Regular cardiac myocyte (primary cell): ENCODE results near the gene PINLYP. TPM values are rescaled to one million over a fixed set of nuclear protein-coding genes. Genes with fewer than 3 reads are reported as not detected.

ENCODE experiments used
- total RNA-seq: library from RNA; depleted of rRNA; stranded (reverse); fragments of >200 nt; gene quantifications from 2 replicates; pipeline ENCODE4 v1.2.3, GENCODE V29; 2014

The PINLYP gene
- total RNA-seq: 2.0 and 2.5 TPM in 2 replicates

DNA sequence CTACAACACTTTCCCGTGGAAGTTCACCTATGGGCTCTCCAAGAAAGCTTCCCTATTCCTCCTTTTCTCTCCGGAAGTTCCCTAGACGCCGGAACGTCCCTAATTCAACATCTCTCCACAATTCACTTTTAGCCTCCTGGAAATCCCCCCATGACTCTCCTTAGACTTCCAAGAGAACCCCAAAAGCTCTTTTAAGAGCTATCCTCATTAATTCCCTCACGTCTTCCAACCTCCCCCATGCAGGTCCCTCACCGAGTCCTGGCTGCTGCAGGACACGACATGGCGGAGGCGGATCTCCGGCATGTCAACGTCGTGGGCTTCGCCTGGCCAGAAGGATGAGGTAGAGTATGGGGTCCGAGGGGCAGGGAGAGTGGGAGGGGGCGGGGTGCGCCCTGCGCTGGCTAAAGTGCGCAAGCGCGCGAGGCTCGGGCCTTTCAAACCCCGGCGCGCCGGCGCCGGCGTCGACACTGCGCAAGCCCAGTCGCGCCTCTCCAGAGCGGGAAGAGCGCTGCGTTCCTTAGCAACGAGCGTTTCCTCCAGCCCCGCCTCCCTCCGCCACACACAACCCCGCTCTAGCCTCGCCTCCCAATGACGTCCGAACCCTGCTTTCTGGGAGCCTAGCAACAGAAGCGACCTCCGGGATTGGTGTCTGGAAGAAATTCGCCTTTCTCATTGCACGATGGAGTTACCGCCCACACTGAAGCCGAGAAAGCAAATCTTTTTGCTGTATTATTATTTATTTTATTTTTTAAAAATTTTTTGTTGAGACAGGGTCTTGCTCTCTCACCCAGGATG, at the start of gene PINLYP, which contains the start of gene XRCC1:
PINLYP (plus strand) TSS at position 646 of the 795 bp plus-strand sequence. CDS start 1,391 bp downstream, outside the sequence.
XRCC1 (minus strand) TSS at position 372 of the 795 bp plus-strand sequence; CDS start at position 303, 69 bp downstream.

DNA sequence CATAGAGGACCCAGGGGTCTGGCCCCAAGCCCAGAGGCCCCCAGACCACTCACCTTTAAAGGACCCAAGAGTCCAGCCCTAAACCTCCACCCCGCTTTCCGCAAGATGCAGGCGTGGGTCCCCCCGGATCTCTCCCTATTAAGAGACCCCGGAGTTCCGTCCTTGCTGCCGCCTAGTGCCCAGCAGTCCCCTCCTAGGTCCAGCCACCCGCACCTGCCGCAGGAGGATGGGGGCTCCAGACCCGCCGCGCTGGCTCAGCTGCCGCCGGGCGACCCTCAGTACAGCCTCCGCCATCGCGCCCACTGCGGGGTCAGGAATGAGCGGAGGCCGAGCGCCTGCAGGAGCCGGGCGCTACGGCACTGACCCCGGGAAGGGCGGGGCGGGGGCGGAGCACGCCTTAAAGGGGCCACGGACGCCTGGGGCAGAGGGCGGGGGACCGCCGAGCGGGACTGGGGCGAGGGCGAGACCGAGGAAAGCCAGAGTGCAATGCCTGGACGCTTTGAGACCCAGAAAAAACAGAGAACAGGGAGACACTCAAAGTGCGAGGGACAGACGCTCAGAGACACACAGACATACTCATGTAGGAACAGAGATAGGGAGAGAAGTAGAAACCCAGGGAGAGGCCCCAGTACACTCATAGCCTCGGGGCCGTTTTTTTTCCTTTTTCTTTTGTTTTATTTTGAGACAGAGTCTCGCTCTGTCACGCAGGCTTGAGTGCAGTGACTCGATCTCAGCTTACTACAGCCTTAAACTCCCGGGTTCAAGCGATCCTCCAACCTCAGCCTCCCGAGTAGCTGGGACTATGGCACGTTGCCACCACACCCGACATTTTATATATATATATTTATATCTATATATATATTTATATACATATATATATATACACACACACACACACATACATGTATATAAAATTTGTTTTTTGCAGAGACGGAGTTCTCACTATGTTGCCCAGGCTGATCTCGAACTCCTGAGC, 48.4 kb upstream of the PINLYP start, which contains the start of gene ETHE1:
ETHE1 (minus strand) TSS at position 318 of the 976 bp plus-strand sequence; CDS start at position 294, 24 bp downstream.

DNA sequence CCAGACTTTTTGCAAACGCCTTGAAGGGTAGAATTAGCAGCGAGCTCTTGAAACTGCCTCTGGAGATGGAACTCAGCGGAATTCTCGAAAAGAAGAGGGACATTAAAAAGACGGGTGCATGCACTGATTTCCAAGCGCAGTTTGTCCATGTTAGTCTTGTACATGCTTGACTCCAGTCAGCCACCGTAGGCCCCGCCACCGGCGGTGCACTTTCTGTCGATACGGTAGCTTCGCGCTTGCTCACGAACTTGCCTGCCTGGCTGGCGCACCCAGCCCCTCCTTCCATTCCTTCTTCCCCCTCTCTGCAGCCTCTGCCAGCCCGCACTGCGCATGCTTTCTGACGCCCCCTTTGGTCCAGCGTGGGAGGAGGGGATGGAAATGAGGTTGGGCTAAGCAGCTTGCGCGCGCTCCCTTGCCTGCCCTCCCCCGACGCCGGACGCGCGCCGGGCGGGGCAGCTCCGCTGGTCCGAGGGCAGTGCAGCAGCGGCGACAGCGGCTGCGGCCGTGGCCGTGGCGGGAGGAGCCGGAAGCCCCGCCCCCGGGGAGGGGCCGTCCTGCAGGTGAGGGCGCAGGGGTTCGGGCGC, 42.5 kb upstream of the PINLYP start, which contains the start of gene ZNF575:
ZNF575 (plus strand) TSS at position 227 of the 584 bp plus-strand sequence. CDS start 1,235 bp downstream, outside the sequence.

DNA sequence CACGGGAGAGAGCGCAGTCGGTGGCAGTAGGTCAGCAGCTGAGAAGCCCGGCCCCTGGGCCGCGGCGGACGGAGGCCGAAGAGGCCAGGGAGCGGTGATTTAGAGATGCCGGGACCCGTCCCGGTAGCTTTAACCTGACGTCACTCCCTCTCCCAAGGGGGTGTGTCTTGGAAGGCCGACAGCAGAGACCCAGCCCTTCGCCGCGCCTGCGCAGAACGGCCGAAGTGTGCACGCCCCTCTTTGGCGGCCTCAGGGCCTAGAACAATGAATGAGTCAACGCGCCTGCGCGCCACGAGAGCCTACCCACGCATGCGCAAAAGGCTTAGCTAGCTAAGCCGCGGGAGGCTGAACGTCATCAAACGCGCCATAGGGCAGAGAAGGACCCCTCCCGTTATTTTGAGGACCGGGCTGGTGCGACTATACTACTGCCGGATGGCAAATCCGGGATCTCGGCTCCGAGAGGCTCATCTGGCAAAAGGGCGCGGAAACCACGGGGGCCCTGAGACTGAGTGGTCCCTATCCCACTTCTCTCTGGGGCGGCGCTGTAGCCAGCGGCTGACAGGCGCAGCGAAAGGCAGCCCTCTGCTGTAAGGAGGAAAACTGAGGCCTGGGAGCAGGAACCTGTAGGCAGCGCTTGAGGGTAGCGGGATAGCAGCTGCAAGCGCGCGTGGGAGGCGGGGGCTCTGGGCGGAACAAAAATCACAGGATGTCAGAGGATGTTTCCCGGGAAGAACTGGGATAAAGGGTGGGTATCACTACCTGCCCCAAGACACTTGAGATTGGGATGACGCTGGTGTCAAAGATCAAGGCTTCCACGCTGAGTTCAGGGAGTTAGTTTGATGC, 20.6 kb downstream of the PINLYP start, which contains the start of the genes IRGQ and ZNF576:
IRGQ (minus strand) TSS at position 136 of the 843 bp plus-strand sequence. CDS start 796 bp downstream, outside the sequence.
ZNF576 (plus strand) TSS at position 597 of the 843 bp plus-strand sequence. CDS start 514 bp downstream, outside the sequence.

DNA sequence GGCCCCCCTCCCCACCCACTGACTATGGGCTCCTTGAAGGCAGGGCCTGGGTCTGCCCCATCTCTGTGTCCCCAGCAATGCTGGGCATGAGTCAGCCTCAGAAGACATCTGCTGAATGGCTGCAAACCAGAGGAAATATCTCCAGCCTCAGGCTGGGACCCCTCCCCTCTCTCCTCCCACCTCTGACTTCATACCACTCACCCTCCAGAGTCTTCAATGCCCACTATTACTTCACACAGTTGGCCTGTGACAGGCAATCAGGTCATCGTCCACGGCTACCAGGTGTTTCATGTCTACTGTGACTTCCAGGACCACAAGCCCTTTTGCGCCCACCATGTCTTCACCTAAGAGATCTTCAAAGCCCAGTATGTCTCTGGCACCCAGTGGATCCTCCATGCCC, 36.2 kb downstream of the PINLYP start, which contains the start of gene SRRM5:
SRRM5 (plus strand) TSS at position 301 of the 400 bp plus-strand sequence; CDS start at position 335, 34 bp downstream.

DNA sequence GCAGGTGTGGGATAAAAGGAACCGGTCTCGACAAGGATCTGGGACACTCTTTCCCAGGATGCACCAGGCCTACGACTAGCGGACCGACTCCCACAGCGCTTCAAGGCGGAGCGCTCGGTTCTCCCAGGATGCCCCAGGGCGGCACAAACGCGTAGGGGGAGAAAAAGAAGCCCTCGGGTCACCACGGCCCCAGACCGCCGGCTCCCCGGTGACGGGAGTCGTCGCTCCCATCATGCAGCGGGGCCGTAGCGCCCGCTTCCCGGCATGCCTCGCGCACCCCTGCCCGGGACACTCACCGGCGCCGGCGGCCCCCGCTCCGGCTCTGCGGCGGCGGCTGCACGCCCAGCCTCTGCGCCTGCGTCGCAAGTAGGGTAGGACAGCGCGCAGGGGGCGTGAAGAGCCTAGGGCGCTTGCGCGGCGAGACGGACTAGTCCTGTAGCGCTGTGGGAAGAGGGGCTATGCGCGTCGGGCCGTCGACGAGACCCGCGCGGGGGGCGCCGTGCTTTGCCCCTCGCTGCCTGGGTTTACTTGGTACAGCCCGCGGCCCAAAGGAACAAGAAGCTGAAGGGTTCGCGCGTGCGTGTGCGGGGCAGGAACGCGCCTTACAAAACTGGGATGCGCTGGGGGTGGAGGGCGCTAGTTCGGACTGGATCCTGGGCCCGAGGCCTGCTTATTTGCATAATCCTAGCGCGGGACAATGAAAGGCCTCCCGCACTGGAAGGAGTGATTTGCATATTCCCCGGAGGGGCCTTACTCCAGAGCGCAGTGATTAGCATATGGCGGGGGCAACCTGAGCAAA, 43.9 kb downstream of the PINLYP start, which contains the start of gene ZNF428:
ZNF428 (minus strand) TSS at position 368 of the 799 bp plus-strand sequence. CDS start 5,325 bp downstream, outside the sequence.

Other genes starting within 250 kb of the PINLYP start
- gene CD177, start 222.1 kb upstream of the PINLYP start, total RNA-seq: under 0.01 and 0.28 TPM in 2 replicates
- gene TEX101, start 160.9 kb upstream of the PINLYP start, total RNA-seq: not detected in 2 replicates
- gene LYPD3, start 110.2 kb upstream of the PINLYP start, total RNA-seq: under 0.01 and 0.28 TPM in 2 replicates
- 10.5 and 22.3 TPM in 2 replicates for gene PHLDB3, start 71.1 kb upstream of the PINLYP start, total RNA-seq
- 75.3 and 94.1 TPM in 2 replicates for gene ETHE1, start 48.6 kb upstream of the PINLYP start, total RNA-seq
- under 0.01 and 0.28 TPM in 2 replicates for gene ZNF575, start 42.6 kb upstream of the PINLYP start, total RNA-seq
- 13.0 and 19.4 TPM in 2 replicates for gene XRCC1, start 274 bp upstream of the PINLYP start, total RNA-seq
- 14.9 and 19.9 TPM in 2 replicates for gene IRGQ, start 20.3 kb downstream of the PINLYP start, total RNA-seq
- gene ZNF576, start 20.8 kb downstream of the PINLYP start, total RNA-seq: 9.6 and 14.6 TPM in 2 replicates
- not detected in 2 replicates for gene SRRM5, start 36.3 kb downstream of the PINLYP start, total RNA-seq
- 28.2 and 35.0 TPM in 2 replicates for gene ZNF428, start 43.8 kb downstream of the PINLYP start, total RNA-seq
- 4.2 and 6.8 TPM in 2 replicates for gene CADM4, start 64.0 kb downstream of the PINLYP start, total RNA-seq
- gene PLAUR, start 94.4 kb downstream of the PINLYP start, total RNA-seq: 92.2 and 136 TPM in 2 replicates
- gene IRGC, start 140.3 kb downstream of the PINLYP start, total RNA-seq: not detected in 2 replicates
- gene SMG9, start 179.2 kb downstream of the PINLYP start, total RNA-seq: 4.8 and 6.8 TPM in 2 replicates
- gene KCNN4, start 205.2 kb downstream of the PINLYP start, total RNA-seq: 3.8 and 4.5 TPM in 2 replicates
- 0.19 and 2.8 TPM in 2 replicates for gene LYPD5, start 226.6 kb downstream of the PINLYP start, total RNA-seq